ENCODE measurements around the gene PLAA.

Gene PLAA

GRCh38 chr9:26949637-26950069, 2.6 kb upstream of the PLAA start (continued):
- no peak for TF ChIP-seq PRDM2 (tag by site-specific recombination; IDR thresholded peaks at IDR 0.05; ENCODE audit: borderline replicate concordance)
- TF ChIP-seq AEBP2 (tag by site-specific recombination; IDR thresholded peaks at IDR 0.05; ENCODE audit: borderline replicate concordance), result no peak
- 0 out of 2 replicates have a peak, but pooled peaks have one; percentile 20 for TF ChIP-seq SP3 (tag by site-specific recombination; IDR thresholded peaks at IDR 0.05)

GRCh38 chr9:26947736-26948135, 694 bp upstream of the PLAA start:
- Histone ChIP-seq H3K36me3 (ENCODE audit: control insufficient read depth in 2 of 2, insufficient read depth in 1 of 2, low read length in 2 of 2) (peaks cover 4 to 6% of the 10 kb centered on the region in 2 experiments; a peak in 2 of 3 replicates), H3K9me3 (ENCODE audit: control insufficient read depth, insufficient read depth, low read depth, low read length) (no peaks in the 10 kb centered on the region), H3K4me3 (ENCODE audit: low read depth, low read length) (peak overlapping the region; percentile 86), H3K4me1 (ENCODE audit: control insufficient read depth, insufficient read depth, low read length) (peaks cover 7% of the 10 kb centered on the region), H3K27ac (ENCODE audit: extremely low read depth, low read depth, low read length) (peak overlapping the region; percentile 97)
- ChIA-PET CTCF (interaction anchor here (0.6 kb wide), 1 partner anchor 11 kb away, joined by 3 read pairs; no protein-coding TSS in a partner anchor), POLR2A (interaction anchor here (0.9 to 2.2 kb wide), 6 partner anchors 8 to 56 kb away, joined by 3 to 32 read pairs (median 6); partner anchors contain the start of genes CAAP1 and IFT74)
- TF ChIP-seq ZNF239 (tag by site-specific recombination; IDR thresholded peaks at IDR 0.05), result peak; percentile 81; the same call in 1 of the 2 replicates
- TF ChIP-seq REPIN1 (tag by site-specific recombination; IDR thresholded peaks at IDR 0.05; ENCODE audit: low read depth), result no peak

- Histone ChIP-seq H3K4me3 (ENCODE audit: low read depth, low read length) (peak overlapping the region; percentile 86), H3K27ac (ENCODE audit: extremely low read depth, low read depth, low read length) (no peak overlapping the region; the same call in 1 of the 2 replicates), H3K36me3 (ENCODE audit: control insufficient read depth in 2 of 2, insufficient read depth in 1 of 2, low read length in 2 of 2) (peaks cover 4 to 6% of the 10 kb centered on the region in 2 experiments; a peak in 2 of 3 replicates), H3K4me1 (ENCODE audit: control insufficient read depth, insufficient read depth, low read length) (peaks cover 7% of the 10 kb centered on the region), H3K9me3 (ENCODE audit: control insufficient read depth, insufficient read depth, low read depth, low read length) (no peaks in the 10 kb centered on the region)
- TF ChIP-seq ZNF654 (tag by site-specific recombination; IDR thresholded peaks at IDR 0.05; ENCODE audit: low read depth), result no peak
- TF ChIP-seq ZNF394 (tag by site-specific recombination; IDR thresholded peaks at IDR 0.05; ENCODE audit: borderline replicate concordance), result 0 out of 2 replicates have a peak, but pooled peaks have one; percentile 21
- TF ChIP-seq ZNF132 (tag by site-specific recombination; IDR thresholded peaks at IDR 0.05; ENCODE audit: borderline replicate concordance), result no peak
- TF ChIP-seq ZNF600 (tag by site-specific recombination; IDR thresholded peaks at IDR 0.05), result 0 out of 2 replicates have a peak, but pooled peaks have one; percentile 22
- peak; percentile 83 for TF ChIP-seq ZNF341 (tag by site-specific recombination; IDR thresholded peaks at IDR 0.05; ENCODE audit: low read depth)
- no peak for TF ChIP-seq ZNF18 (tag by site-specific recombination; IDR thresholded peaks at IDR 0.05)
- TF ChIP-seq ZNF426 (tag by site-specific recombination; IDR thresholded peaks at IDR 0.05), result no peak
- no peak for TF ChIP-seq IKZF3 (tag by site-specific recombination; IDR thresholded peaks at IDR 0.05)
- TF ChIP-seq ZBTB21 (tag by site-specific recombination; IDR thresholded peaks at IDR 0.05), result no peak
- ChIA-PET CTCF (interaction anchor here (0.6 kb wide), 1 partner anchor 10 kb away, joined by 3 read pairs; no protein-coding TSS in a partner anchor), POLR2A (interaction anchor here (1.0 to 1.8 kb wide), 2 partner anchors 54 to 58 kb away, joined by 3 to 4 read pairs; partner anchors contain the start of gene CAAP1)
These were observed 1.5 kb downstream of the PLAA start for GRCh38 chr9:26945591-26945990.
